HG03060 (cell line): ENCODE measurements around the gene LATS2.

ENCODE experiments used
- ATAC-seq: cut with Tn5 transposase; IDR thresholded peaks from one replicate; pipeline ENCODE4 v1.9.1; 2021; ENCODE audit warnings: low read depth, moderate number of reproducible peaks; ENCODE audit not compliant: unreplicated experiment

The LATS2 gene

GRCh38 chr13:20995245-20995838, 66.0 kb downstream of the LATS2 start:
- no peak for ATAC-seq

- ATAC-seq: no peak
Measured at GRCh38 chr13:20994441-20994821, 67.0 kb downstream of the LATS2 start.

GRCh38 chr13:20993661-20994440, 67.5 kb downstream of the LATS2 start:
- ATAC-seq: no peak

GRCh38 chr13:20993211-20993610, 68.2 kb downstream of the LATS2 start:
- ATAC-seq: no peak

GRCh38 chr13:20991741-20992520, 69.5 kb downstream of the LATS2 start:
- ATAC-seq: no peak

- no peak for ATAC-seq
Measured at GRCh38 chr13:20990910-20991525, 70.4 kb downstream of the LATS2 start.

GRCh38 chr13:20989656-20990321, 71.6 kb downstream of the LATS2 start:
- ATAC-seq: no peak

GRCh38 chr13:20988909-20989655, 72.3 kb downstream of the LATS2 start:
- ATAC-seq: no peak

- no peak for ATAC-seq
Measured at GRCh38 chr13:20988033-20988908, 73.1 kb downstream of the LATS2 start.

GRCh38 chr13:20987599-20987998, 73.8 kb downstream of the LATS2 start:
- ATAC-seq: no peak

GRCh38 chr13:20984879-20985278, 76.5 kb downstream of the LATS2 start:
- no peak for ATAC-seq

GRCh38 chr13:20983386-20983785, 78.0 kb downstream of the LATS2 start:
- ATAC-seq: no peak

GRCh38 chr13:20981370-20982095, 79.9 kb downstream of the LATS2 start:
- ATAC-seq: no peak

- ATAC-seq: no peak
Measured at GRCh38 chr13:20980899-20981298, 80.5 kb downstream of the LATS2 start.

GRCh38 chr13:20980430-20980829, 81.0 kb downstream of the LATS2 start:
- no peak for ATAC-seq

GRCh38 chr13:20977394-20977793, 84.0 kb downstream of the LATS2 start:
- no peak for ATAC-seq

- no peak for ATAC-seq
Measured at GRCh38 chr13:20974981-20975585, 86.3 kb downstream of the LATS2 start.

- no peak for ATAC-seq
Measured at GRCh38 chr13:20973886-20974425, 87.4 kb downstream of the LATS2 start.
